HUDEP-2 (cell line): Measurements from ENCODE around the gene ZNF554.

Source experiments
- DNase-seq, 76 experiments: peaks; one replicate each; lab custom pipeline; 2025; ENCODE audit not compliant: unreplicated experiment in 76 of 76; lab: John Stamatoyannopoulos, UW

ZNF554 gene

DNA sequence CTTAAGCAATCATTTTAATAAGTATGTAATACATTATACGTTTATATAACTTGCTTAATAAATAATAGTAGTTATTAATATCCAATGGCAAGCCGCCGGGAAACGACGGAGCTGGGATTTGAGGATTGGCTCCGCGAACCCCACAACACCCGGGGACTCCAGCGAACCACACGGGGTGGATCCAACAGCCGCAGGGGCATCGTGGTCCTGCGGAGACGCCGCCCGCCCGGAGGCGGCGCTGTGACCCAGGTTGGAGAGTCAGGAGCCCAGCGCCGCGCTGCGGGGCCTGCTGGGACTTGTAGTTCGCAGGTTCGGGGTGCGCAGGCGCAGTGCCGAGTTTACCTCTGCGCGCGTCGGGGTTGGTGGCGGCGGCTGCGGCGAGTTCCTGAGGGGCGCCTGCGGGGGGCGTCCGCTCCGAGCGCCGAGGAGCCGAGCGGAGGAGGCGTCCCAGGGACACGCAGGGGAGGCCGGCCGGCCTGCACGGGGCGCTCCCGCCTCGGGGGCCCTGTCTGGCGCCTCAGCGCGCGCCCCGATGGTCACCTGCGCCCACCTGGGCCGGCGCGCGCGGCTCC lies at the start of gene ZNF554:
Gene ZNF554, plus strand, starts transcription at position 329 of the 572 bp plus-strand sequence. Its CDS starts 204 bp downstream, at position 533.
- peak in 75 of 76 experiments; percentile 42 to 99 (median 97) for DNase-seq

DNA sequence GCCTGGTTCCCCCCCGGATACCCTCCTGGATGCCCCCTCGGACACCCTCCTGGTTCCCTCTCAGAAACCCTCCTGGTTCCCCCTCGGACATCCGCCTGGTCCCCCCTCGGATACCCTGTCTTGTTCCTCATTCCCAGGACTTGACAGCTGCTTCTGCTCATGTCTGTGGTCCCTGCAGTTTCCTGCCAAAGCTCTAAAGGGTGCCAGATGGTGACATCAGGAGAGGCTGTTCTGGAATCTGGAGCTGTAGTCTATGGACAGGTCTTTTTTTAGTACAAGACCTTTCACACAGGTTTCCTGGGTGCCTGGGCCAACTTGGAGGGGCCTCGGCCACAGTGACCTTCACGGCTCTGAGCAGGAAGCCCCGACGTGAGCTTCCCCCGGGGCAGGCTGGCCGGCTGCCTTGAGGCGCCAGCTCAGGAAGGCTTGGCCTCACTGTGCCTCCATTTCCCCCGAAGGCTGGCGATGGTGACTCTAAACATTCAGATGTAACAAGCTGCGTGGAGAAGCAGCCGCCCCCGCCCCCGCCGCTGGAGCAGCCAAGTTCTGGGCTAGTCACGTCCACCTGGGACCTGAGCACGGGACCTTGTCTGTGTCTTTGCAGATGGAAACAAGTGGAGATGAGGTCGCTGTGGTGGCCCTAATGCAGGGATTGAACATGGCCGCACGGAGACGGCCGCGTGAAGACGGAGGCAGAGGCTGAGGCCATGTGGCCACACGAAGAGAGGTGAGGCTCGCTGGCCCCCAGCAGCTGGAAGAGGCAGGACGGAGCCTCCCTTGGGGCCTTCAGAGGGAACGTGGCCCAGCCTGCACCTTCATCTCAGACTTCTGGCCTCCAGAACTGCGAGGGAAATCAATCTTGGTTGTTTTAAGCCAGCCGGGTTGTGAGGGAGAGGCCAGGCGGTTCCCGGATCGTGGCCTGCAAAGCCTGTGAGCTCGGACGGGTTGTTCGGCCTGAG lies 49.3 kb upstream of the ZNF554 start:
- no peak for DNase-seq

DNA sequence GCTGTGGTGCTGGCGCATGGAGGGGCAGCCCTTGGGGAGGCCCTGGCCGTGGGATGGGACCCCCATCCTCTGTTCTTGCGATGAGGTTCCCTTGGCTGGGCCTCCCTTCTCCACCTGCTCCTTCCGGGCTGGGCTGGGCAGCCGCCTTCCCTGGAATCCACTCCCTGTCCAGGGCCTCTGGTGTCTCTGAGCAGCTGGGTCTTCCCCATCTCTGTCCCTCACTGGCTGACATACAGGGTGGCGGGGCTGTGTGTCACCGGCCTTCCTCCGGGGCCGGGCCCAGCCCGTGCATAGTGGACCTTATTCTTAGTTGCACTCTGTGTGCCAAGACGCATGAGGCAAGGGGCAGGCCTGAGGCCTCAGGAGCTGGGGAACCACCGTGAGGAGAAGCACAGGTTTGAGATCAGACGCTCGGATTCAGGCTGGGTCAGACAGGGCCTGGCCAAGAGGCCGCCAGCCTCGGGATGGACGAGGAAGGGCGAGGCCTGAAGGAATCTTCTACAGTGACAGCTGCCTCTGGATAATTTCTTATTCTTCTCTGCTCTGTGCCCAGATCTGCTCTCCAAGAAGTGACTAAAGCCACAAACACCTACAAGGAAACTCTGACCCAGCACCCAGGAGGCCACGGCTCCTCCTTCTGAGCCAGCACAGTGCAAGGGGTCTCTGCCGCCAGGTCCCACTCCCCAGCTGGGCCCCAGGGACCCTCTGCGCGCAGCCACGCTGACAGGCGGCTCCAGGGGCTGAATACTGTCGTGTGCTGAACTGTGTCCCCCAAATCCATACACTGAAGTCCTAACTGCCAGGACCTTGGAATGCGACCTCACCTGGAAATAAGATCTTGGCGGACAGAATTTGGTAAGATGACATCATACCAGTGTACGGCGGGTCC lies 47.6 kb upstream of the ZNF554 start:
- no peak for DNase-seq

DNA sequence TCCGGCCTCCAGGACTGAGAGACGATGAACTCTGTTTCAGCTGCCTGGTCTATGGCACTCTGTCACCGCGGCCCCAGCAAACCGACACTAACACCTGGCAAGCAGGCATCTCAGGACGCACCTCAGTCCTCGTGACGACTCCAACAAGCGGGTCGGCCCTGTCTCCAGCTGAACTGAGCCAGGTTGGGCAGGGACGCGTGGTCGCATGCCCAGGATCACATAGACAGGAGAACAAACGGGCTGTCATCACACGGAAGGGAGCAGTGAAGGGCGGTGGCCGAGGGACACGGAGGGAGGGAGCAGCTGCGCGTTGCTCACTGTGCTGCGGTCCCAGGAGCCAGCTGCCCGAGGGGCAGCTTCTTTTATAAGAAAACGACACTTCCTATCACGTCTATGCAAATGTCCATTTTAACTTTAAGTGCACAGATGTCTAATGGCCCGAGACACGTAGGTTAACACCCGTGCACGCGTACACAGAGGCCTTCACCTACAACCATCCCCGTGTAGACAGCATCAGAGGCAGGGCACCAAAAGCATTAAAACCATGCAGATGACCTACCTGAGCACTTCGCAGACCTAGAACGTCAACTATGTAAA lies 45.5 kb upstream of the ZNF554 start:
- no peak for DNase-seq

DNA sequence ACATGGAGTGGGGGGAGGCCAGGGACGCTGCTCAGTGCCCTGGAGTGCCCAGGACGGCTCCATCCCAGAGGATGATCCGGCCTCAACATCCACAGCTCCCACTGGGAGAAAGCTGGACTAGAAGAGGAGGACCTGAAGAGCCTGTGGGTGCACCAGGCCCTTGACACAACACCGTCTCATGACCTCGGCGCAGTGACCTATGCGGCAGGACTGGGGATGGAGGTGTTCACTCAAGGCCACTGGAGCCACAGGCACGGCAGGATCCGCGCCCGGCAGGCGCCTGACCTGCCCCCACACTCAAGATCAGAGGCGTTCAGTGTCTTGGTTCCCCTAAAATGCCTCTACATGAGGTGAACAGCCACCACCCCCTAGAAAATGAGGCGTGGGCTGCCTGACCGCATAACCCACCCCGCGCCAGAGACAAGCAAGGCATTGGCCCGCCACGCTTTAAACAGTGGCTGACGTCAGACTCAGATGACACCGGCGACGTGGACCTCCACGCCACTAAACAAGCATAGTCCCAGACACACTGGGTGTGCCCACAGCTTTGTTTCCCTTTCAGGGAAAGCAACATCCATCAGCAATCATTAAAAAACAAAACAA lies 44.6 kb upstream of the ZNF554 start:
- DNase-seq = no peak

DNA sequence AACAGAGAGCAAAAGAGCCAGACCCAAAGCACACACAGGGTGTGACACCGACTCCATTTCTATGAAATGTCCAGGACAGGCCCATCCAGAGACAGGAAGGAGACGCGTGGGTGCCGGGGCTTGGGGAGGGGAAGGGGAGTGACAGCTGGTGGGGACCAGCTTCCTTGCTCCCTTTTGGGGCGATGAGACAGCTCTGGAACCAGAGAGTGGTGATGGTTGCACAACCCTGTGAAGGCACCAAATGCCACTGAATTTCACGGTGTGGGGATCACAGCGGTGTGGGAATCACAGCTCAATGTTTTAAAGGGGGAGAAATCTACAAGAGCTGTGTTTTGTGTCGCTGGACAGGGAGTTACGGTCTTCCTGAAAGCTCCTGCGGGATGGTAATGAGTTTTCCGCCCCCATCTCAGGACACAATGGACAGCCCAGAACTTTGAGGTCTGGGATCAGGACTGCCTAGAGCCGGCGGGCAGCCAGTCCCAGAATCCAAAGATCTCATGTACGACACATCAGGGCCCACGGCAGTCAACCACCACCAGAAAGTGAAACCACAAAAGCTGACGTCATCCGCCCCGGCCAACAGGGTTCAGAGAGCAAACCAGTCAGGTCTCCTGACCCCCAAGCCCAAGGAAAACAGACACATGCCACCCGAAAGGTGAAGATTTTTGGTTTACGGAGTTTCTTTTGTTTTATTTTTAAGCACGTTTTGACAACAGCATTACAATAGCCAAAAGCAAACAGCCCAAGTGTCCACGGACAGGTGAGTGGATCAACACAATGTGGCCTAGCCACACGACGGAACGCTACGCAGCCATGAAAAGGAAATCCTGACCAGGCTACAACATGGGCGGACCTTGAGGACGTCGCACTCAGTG lies 43.9 kb upstream of the ZNF554 start:
- DNase-seq = peak in 5 of 76 experiments; percentile 7 to 28 (median 17)

DNA sequence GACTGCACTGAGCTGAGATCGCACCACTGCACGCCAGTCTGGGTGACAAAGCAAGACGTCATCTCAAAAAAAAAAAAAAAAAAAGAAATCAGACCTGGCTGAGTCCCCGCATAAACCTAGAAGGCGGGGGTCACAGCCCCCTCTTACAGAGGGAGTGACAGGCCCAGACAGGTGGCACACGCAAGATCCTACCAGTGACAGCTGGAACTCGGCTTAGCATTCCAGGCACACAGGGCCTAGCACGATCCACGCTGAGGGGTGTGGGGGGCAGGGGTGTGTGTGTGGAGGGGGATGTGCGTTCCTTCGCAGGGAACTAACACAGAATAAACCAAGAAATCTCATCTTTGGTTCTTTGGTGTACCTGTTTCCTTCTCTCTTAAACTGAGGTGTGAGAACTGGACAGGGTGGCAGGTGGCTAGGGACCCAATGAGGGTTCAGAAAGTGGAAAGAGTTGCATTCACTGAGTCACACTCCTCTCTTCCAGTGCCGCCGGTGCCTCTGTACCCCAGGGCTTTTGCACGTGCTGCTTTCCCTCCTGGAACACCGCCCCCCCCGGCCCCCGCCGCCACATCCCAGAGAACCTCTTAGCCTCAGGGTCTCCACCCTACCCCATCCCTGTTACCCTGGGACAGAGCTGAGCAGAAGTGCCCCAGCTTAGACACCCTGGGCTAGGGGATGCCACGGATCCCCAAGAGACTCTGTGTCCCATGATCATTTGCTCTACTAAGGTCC lies 41.5 kb upstream of the ZNF554 start:
- DNase-seq = no peak

DNA sequence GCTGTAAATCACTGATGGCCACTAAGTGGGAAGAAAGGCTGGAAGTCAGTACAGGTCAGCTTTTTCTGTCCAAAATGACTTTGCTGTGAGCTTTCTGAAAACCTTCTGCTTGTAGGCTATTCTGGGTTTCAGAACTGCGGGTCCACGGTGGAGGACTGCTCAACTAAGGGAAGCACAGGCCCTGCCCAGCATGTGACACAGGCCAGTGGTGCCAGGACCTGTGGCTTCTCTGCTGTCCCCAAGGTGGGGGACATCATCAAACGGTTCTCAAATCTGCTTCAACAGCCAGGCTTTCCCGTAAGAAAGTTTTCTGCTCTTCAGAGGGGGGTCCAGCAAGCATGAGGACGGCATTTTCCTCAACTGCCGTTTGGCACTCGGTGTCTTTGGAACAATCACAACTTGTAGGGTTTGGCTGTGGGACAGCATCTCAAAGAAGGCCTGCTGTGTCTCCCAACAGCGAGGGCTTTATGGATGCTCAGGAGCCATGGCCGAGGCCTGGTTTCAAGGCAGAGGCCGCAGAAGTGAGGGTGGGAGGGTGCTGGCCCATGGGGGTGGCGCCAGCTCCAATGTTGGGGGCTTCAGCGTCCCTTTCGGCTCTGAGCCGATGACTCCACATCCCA lies 40.4 kb upstream of the ZNF554 start:
- DNase-seq = no peak

DNA sequence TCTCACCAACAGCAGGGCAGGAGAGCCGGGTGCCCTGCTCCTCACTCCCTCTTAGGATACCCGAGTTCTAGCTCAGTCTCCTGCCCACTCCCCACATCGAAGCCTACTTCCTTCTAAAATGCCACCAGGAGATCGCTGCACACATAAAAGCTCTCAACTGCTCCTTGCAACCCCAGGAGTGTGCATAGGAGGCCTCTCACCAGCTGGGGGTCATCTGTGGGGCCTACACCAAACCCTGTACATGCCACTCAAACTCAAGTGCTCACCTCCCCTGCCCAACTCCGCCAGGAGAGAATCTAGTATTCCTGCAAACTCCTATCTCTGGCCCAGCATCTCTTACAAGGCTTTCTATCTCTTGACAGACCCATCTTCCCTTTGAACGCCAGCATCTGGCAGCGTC lies 39.4 kb upstream of the ZNF554 start:
- no peak for DNase-seq

DNA sequence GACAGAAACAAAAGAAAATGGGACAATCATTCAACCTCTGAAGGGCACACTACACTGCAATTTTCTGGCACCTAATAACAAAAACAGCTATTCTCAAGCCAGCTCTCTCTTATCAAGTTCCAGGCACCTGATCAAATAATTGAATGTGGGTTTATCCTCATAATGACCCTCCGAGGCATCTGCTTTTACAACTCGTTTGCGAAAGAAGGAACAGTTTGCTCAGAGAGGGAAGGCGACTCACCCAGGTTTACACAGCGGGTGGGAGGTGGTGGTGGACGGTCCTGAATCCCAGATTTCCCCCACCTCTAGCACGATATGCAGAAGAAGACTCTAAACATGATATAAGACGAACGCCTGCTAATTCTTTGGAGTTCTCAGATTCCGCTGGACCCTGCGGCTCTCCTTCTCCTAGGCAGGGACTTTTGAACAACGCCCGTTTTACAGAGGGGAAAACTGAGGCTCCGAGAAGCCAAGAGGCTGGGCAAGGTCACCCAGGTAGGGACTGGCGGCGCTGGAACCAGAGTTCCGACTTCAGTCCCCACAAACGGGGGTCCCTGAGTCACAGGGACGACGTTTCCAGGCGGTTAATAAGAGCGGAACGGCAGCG lies 37.2 kb upstream of the ZNF554 start:
- DNase-seq = peak in 6 of 76 experiments; percentile 0 to 34 (median 22)

DNA sequence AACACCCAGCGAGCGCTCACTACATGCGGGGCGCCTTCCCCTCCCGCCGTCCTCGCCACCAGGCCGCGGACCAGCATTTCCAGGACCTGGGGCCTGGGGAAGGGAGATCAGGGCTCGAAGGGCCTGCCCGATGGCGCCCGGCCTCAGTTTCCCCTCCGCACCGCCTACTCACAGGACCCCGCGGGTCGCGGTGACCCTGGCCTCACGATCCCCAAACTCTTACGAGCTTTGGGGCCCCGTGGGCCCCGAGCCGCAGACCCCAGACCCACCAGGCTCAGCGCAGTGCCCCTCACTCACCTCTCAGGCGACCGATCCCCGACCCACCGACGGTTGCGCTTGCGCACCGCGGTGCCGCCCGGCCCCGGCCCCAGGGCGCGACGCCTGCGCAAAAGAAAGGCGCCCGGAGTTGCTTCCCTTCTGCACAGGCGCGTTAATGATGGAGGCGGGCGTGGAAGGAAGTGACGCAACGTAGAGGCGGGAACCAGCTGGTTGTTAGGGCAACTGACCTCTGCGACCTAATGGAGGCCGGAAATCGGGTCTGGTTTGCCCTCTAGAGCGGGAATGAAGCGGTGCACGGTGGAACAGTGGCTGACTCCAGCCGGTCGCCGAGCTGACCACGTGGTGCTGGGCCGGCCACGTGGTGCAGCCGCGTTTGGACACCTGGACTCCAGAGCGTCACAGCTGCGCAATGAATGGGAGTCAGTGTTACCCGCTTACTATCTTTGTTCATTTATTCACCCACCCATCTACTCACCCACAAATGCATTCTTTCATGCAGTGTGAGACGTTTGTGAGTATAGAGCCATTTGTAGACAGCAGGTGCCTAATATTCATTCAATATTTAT lies 36.5 kb upstream of the ZNF554 start, which contains the start of gene SGTA:
Gene SGTA, minus strand, starts transcription at position 338 of the 845 bp plus-strand sequence. CDS start 14,205 bp downstream, outside the sequence.
- peak in 75 of 76 experiments; percentile 84 to 100 (median 99) for DNase-seq

DNA sequence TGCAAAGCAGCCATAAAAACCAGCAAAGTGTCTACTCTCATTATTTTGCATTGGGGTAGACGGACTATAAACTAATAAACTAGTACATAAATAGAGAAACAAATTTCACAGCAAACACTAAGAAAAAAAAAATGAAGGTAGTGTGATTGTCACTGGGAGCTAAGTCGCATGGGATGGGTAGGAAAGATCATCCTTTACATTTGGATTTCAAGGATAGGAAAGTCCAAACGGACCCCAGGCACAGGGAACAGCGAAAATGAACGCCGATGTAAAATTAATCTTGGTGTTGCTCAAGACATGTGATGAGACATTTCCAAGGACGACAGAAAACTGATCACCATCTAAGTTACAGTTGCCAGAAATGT lies 35.9 kb upstream of the ZNF554 start:
- no peak for DNase-seq

DNA sequence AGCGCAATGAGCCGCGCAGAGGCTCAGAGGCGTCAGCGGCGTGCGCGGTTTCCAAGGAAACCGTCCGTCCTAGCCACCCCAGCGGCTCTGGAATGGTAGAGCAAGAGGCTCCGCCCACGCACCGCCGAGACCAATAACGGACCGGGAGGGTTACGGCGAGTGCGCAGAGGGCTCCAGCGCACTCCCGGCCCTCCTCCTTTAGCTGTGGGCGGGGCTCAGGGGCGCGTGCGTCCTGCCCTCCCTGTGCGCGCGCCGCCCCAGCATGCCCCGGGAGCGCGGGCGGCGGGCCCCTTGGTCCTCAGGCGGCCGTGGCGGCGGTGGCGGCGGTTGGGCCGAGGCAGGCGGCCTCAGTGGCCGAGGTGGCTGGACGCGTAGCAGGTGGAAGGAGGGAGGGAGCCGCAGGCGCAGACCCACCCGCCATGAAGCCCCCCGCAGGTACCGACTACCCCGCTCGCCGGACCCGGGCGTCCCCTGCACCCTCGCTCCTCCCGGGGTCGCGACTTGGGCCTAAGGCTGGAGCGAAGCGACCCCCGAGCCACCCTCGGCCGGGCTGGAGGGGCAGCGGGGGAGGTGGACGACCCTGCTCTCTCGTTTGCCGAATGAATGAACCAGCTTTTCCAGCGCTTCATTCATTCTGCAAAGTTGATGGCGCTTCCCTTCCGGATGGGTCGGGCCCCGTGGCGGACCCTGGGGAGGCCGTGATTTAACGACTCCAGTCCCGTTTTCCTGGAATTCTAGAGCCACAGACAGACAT lies 34.2 kb upstream of the ZNF554 start, which contains the start of gene THOP1:
Gene THOP1, plus strand, starts transcription at position 260 of the 754 bp plus-strand sequence. Its CDS starts 160 bp downstream, at position 420.
- DNase-seq = peak; percentile 70 to 100 (median 99)

DNA sequence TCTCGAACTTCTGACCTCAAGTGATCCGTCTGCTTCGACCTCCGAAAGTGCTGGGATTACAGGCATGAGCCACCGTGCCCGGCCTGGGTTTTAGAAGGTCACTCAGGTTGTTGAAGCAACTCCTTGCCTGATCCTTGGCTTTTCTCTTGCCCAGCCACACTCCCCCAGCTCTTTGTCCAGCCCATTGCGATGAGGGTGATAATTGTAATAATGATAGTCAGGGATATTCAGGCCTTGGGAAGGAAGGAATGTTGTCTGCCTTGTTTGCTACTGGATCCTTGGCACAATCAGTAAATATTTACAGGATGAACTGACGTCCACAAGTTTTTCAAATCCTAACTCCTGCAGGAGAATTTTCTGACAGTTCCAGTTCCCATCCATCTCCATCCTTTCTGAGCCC lies 32.6 kb upstream of the ZNF554 start:
- DNase-seq = no peak

DNA sequence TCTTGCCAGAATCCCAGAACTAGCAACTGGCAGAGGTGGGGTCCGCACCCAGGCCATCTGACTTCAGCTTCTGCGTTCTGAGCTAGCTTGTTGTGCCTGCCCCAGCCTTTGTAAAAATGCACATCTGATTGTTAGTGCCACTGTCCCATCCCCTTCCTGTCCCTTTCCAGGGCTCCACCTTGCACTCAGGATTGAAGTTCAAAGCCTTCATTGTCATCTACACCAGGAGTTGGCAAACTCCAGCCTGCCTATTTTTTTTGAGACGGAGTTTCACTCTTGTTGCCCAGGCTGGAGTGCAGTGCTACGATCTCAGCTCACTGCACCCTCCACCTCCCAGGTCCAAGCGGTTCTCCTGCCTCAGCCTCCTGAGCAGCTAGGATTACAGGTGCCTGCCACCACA lies 31.4 kb upstream of the ZNF554 start:
- DNase-seq = no peak

DNA sequence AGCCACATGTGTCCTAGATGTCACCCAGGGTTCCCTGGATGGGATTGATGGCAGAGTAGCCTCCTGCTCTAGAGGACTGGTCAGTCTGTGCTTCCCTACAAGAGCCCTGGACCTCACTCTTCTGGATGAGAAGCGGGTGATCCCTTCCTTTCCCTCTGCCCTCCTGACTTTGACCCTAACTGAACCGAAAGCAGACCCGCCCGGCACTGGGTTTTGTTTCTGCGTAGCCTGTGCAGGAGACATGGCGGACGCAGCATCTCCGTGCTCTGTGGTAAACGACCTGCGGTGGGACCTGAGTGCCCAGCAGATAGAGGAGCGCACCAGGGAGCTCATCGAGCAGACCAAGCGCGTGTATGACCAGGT lies 29.5 kb upstream of the ZNF554 start:
- DNase-seq = no peak
